SIG-M5 treated with dmso at 0.1 percent for 504 hours (cell line): ENCODE data around the gene SCAPER.
"Not testable (repeated sequence)": the region's sequence is repeated elsewhere in the genome, so short reads cannot be mapped to it uniquely, and the experiment has no call there.

Experiments used
- DNase-seq: peaks from one replicate; lab custom pipeline; 2025; ENCODE audit not compliant: unreplicated experiment; lab: John Stamatoyannopoulos, UW

The SCAPER gene

GRCh38 chr15:76791511-76791910 lies 113.6 kb downstream of the SCAPER start:
- DNase-seq: no peak

GRCh38 chr15:76787273-76787672 lies 117.9 kb downstream of the SCAPER start:
- DNase-seq: no peak

- DNase-seq: no peak
Observed at GRCh38 chr15:76776969-76777368, 128.2 kb downstream of the SCAPER start.

- DNase-seq: no peak
Observed at GRCh38 chr15:76776480-76776879, 128.7 kb downstream of the SCAPER start.

- no peak for DNase-seq
Observed at GRCh38 chr15:76773234-76773633, 131.9 kb downstream of the SCAPER start.

GRCh38 chr15:76772776-76773175 lies 132.4 kb downstream of the SCAPER start:
- no peak for DNase-seq

GRCh38 chr15:76764004-76764403 lies 141.1 kb downstream of the SCAPER start:
- DNase-seq: no peak

GRCh38 chr15:76763554-76763953 lies 141.6 kb downstream of the SCAPER start:
- no peak for DNase-seq

- DNase-seq: no peak
Observed at GRCh38 chr15:76756381-76756780, 148.8 kb downstream of the SCAPER start.

GRCh38 chr15:76753771-76754170 lies 151.4 kb downstream of the SCAPER start:
- DNase-seq: no peak

- DNase-seq: no peak
Observed at GRCh38 chr15:76753131-76753530, 152.0 kb downstream of the SCAPER start.

GRCh38 chr15:76752549-76752948 lies 152.6 kb downstream of the SCAPER start:
- DNase-seq: no peak

GRCh38 chr15:76737573-76737972 lies 167.6 kb downstream of the SCAPER start:
- no peak for DNase-seq

- DNase-seq: not testable (repeated sequence)
Observed at GRCh38 chr15:76732321-76732720, 172.8 kb downstream of the SCAPER start.

- DNase-seq: no peak
Observed at GRCh38 chr15:76730262-76730661, 174.9 kb downstream of the SCAPER start.

GRCh38 chr15:76718863-76719262 lies 186.3 kb downstream of the SCAPER start:
- DNase-seq: no peak

GRCh38 chr15:76714950-76715349 lies 190.2 kb downstream of the SCAPER start:
- no peak for DNase-seq

GRCh38 chr15:76711351-76711827 lies 193.8 kb downstream of the SCAPER start:
- DNase-seq: no peak

- DNase-seq: not testable (repeated sequence)
Observed at GRCh38 chr15:76704032-76704431, 201.1 kb downstream of the SCAPER start.

- DNase-seq: no peak
Observed at GRCh38 chr15:76696840-76697239, 208.3 kb downstream of the SCAPER start.

GRCh38 chr15:76692546-76692945 lies 212.6 kb downstream of the SCAPER start:
- not testable (repeated sequence) for DNase-seq

- DNase-seq: not testable (repeated sequence)
Observed at GRCh38 chr15:76687592-76687991, 217.5 kb downstream of the SCAPER start.

GRCh38 chr15:76684002-76684401 lies 221.1 kb downstream of the SCAPER start:
- DNase-seq: no peak

- DNase-seq: no peak
Observed at GRCh38 chr15:76682833-76683232, 222.3 kb downstream of the SCAPER start.
